Fibroblast of lung (primary cell): ENCODE measurements around the gene EEF1A2. TPM values are rescaled to one million over a fixed set of nuclear protein-coding genes. Genes with fewer than 3 reads are reported as not detected.

Source experiments
- DNase-seq, 2 donors: peaks; one replicate each; pipeline versions ENCODE4 v3.0.0 to v3.0.0-alpha.2; 2010; ENCODE audit warnings: low read depth in 2 of 2
- H2AFZ ChIP-seq: 2 replicates; pipeline ENCODE4 v1.5.1; 2012; ENCODE audit warnings: low read length, control low read depth, inconsistent platforms
- H3K27ac ChIP-seq: 2 replicates; pipeline ENCODE4 v1.5.1; 2011; ENCODE audit warnings: low read length, control low read depth; ENCODE audit not compliant: insufficient read depth
- H3K27me3 ChIP-seq: 2 replicates; pipeline ENCODE4 v1.5.1; 2011; ENCODE audit warnings: mild to moderate bottlenecking, low read length; ENCODE audit not compliant: control insufficient read depth, insufficient read depth
- H3K36me3 ChIP-seq: 2 replicates; pipeline ENCODE4 v1.5.1; 2011; ENCODE audit warnings: low read length; ENCODE audit not compliant: control insufficient read depth, insufficient read depth
- H3K4me1 ChIP-seq: 2 replicates; pipeline ENCODE4 v1.5.1; 2011; ENCODE audit warnings: low read length; ENCODE audit not compliant: control insufficient read depth, insufficient read depth; ENCODE audit errors: extremely low read depth
- H3K4me2 ChIP-seq: 2 replicates; pipeline ENCODE4 v1.5.1; 2011; ENCODE audit warnings: low read length, control low read depth; ENCODE audit not compliant: insufficient read depth; ENCODE audit errors: extremely low read depth
- H3K4me3 ChIP-seq, 4 experiments: fragments of 200-600 bp in 1 of 4; sonication (generic) in 1 of 4; replicated peaks in 1 of 4; 2 replicates each; pipeline ENCODE4 v1.5.1; 2011 to 2016; ENCODE audit warnings: low read length in 4 of 4, low read depth in 3 of 4, mild to moderate bottlenecking in 3 of 4, control low read depth in 2 of 4, inconsistent platforms in 1 of 4, mixed read lengths in 1 of 4; ENCODE audit not compliant: insufficient read depth in 1 of 4; ENCODE audit errors: control extremely low read depth in 1 of 4
- H3K79me2 ChIP-seq: 2 replicates; pipeline ENCODE4 v1.5.1; 2012; ENCODE audit warnings: mild to moderate bottlenecking, low read length, inconsistent platforms; ENCODE audit not compliant: control insufficient read depth, insufficient read depth
- H3K9ac ChIP-seq: 2 replicates; pipeline ENCODE4 v1.5.1; 2011; ENCODE audit warnings: mild to moderate bottlenecking, low read length, control low read depth; ENCODE audit not compliant: insufficient read depth
- H3K9me3 ChIP-seq: 2 replicates; pipeline ENCODE4 v1.5.1; 2012; ENCODE audit warnings: low read depth, low read length; ENCODE audit not compliant: control insufficient read depth, insufficient read depth
- H4K20me1 ChIP-seq: 2 replicates; pipeline ENCODE4 v1.5.1; 2011; ENCODE audit warnings: low read length; ENCODE audit not compliant: control insufficient read depth, insufficient read depth; ENCODE audit errors: extremely low read depth
- CTCF ChIP-seq, 2 donors: IDR thresholded peaks in 1 of 2; conservative IDR thresholded peaks in 1 of 2; 1 replicate in 1 of 2; 2 replicates in 1 of 2; pipeline ENCODE4 v1.5.1; 2011 to 2012; ENCODE audit warnings: low read length in 2 of 2, control low read depth in 1 of 2, inconsistent platforms in 1 of 2, low read depth in 1 of 2, mild to moderate bottlenecking in 1 of 2
- EZH2 ChIP-seq: IDR thresholded peaks from 2 replicates; pipeline ENCODE4 v1.5.1; 2012; ENCODE audit warnings: low read length, control low read depth, mild to moderate bottlenecking; ENCODE audit errors: missing control alignments
- polyA plus RNA-seq, 2 donors: library from polyadenylated mRNA; depleted of rRNA in 1 of 2; stranded (reverse) in 1 of 2; unstranded in 1 of 2; fragments of >200 nt; gene quantifications; 2 replicates each; pipeline ENCODE4 v1.2.1, GENCODE V29; 2011 to 2012; ENCODE audit warnings: missing spikeins in 1 of 2
- total RNA-seq: library from RNA; depleted of rRNA; stranded (reverse); fragments of >200 nt; gene quantifications from 2 replicates; pipeline ENCODE4 v1.2.1, GENCODE V29; 2014

Gene EEF1A2
- total and polyA plus RNA-seq, 2 donors (not counting 1 experiment from before 2014, with no cell fraction given) = 0.16 to 1.7 TPM

- DNase-seq = no peak
- no peaks in the 10 kb centered on the region for H3K9me3 ChIP-seq
- H3K27me3 ChIP-seq = peaks cover 20% of the 10 kb centered on the region
- no peaks in the 10 kb centered on the region for H3K4me1 ChIP-seq
- H3K36me3 ChIP-seq = no peaks in the 10 kb centered on the region
- no peak within 1 kb of the TSS for H3K27ac ChIP-seq
- H3K79me2 ChIP-seq = no peaks in the 10 kb centered on the region
- no peak within 1 kb of the TSS for H3K9ac ChIP-seq
- H3K4me2 ChIP-seq = no peak within 1 kb of the TSS
- TF ChIP-seq EZH2 = peak; percentile 74
- TF ChIP-seq CTCF (conservative IDR thresholded peaks at IDR 0.05 in 1 of 2, IDR thresholded peaks at IDR 0.05 in 1 of 2; ENCODE audit: low read depth in 1 of 2, low read length in 2 of 2) = no peak
- no peak within 1 kb of the TSS for H2AFZ ChIP-seq
- H4K20me1 ChIP-seq = no peaks in the 10 kb centered on the region
- no peak within 1 kb of the TSS for H3K4me3 ChIP-seq
These were observed 26.7 kb downstream of the EEF1A2 start, which contains the start of gene KCNQ2 for GRCh38 chr20:63471981-63472831. Gene KCNQ2, minus strand, starts transcription at chr20:63472655. Its CDS starts 192 bp downstream, at chr20:63472463.

DNA sequence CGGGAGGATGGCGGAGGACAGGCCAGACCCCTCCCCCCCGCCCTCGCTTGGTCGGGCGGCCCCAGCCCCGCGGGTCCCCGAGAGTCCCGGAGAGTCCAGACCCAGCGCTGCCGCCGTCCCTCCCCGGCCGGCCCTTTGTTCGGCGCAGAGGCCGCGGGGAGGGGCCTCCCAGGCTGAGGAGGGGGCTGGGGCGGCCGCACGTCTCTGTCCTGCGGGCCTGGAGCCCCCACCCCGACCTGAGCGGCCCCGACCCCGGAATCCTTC lies 27.2 kb downstream of the EEF1A2 start:
- TF ChIP-seq CTCF (conservative IDR thresholded peaks at IDR 0.05 in 1 of 2, IDR thresholded peaks at IDR 0.05 in 1 of 2; ENCODE audit: low read depth in 1 of 2, low read length in 2 of 2) = no peak
- TF ChIP-seq EZH2 = no peak
- peaks cover 20% of the 10 kb centered on the region for H3K27me3 ChIP-seq

GRCh38 chr20:63471002-63471716 lies 27.7 kb downstream of the EEF1A2 start:
- Histone ChIP-seq H3K79me2 (no peaks in the 10 kb centered on the region), H3K27ac (no peak overlapping the region), H3K9ac (no peak overlapping the region), H3K4me2 (no peak overlapping the region), H4K20me1 (no peaks in the 10 kb centered on the region), H3K4me3 (no peak overlapping the region), H3K4me1 (no peaks in the 10 kb centered on the region), H3K9me3 (no peaks in the 10 kb centered on the region), H2AFZ (no peak overlapping the region), H3K27me3 (peaks cover 20% of the 10 kb centered on the region), H3K36me3 (no peaks in the 10 kb centered on the region)
- DNase-seq = no peak
- TF ChIP-seq EZH2 (peak; percentile 25), CTCF (conservative IDR thresholded peaks at IDR 0.05 in 1 of 2, IDR thresholded peaks at IDR 0.05 in 1 of 2; ENCODE audit: low read depth in 1 of 2, low read length in 2 of 2) (no peak)

More for the DNA sequence above, 27.2 kb downstream of the EEF1A2 start:
- Histone ChIP-seq H3K4me3 (no peak overlapping the region), H2AFZ (no peak overlapping the region), H3K36me3 (no peaks in the 10 kb centered on the region), H3K4me2 (no peak overlapping the region), H3K9me3 (no peaks in the 10 kb centered on the region), H3K27ac (no peak overlapping the region), H3K9ac (no peak overlapping the region), H4K20me1 (no peaks in the 10 kb centered on the region), H3K79me2 (no peaks in the 10 kb centered on the region), H3K4me1 (no peaks in the 10 kb centered on the region)
- DNase-seq = no peak
